AG04449 (cell line): ENCODE results near the gene CABYR.

ENCODE experiments used
- CTCF ChIA-PET: fragments of 350-600 bp; formaldehyde crosslinking; extraction: SDS; loops from one replicate; lab custom pipeline; 2021; ENCODE audit warnings: antibody characterized with exemption; lab: Yijun Ruan, JAX
- POLR2A ChIA-PET: fragments of 400-600, 350-600 bp; formaldehyde crosslinking; extraction: SDS; loops from one replicate; lab custom pipeline; 2020; ENCODE audit warnings: antibody characterized with exemption, inconsistent platforms; lab: Yijun Ruan, JAX
- DNase-seq: peaks from one replicate; pipeline ENCODE4 v3.0.0-alpha.2; 2010; ENCODE audit warnings: low read depth, low spot score
- H3K4me3 ChIP-seq: 2 replicates; pipeline ENCODE4 v1.5.1; 2011; ENCODE audit warnings: low read depth, mild to moderate bottlenecking, control low read depth, low read length
- CTCF ChIP-seq: IDR thresholded peaks from one replicate; pipeline ENCODE4 v1.5.1; 2011; ENCODE audit warnings: mild to moderate bottlenecking, moderate library complexity, low read length, control low read depth, inconsistent platforms; ENCODE audit not compliant: insufficient read depth; ENCODE audit errors: missing control alignments

The CABYR gene

DNA sequence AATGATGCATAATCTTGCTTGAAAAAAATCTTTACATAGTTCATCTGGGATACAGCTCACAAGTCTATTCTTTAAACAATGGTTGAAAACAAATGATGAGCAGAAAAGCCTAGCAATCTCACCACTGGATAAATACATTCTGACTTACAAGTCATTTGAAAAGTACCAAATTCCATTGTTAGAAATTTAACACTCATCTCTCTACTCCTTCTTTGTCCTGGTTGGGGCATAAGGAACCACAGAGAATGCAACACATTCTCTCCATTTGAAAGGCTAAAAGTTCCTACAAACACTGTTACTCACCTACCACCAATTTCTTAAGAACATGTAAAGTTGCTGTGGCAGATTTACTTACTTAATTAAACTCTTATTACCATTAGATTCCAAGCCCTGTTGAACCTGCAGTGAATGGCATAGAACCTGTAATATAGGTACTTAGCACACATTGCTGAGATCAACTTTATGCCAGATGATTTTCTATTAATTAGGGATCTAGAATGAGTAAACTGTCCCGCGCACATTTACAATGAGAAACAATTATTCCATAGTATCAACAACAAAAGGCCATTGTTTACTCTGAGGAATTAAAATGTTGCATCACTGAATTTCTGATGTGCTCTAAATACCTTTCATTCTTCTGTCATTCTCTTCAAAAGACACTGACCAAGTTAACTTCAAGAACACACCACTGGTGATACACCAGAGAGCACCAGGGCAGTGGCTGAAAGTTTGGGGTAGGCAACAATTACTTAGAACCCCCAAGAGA is 69.6 kb downstream of the CABYR start:
- ChIA-PET POLR2A (no interaction called here), CTCF (interaction anchor here (0.7 to 1.2 kb wide), 2 partner anchors 8 to 32 kb away, joined by 3 to 4 read pairs; no protein-coding TSS in a partner anchor)
- H3K4me3 ChIP-seq, result no peak overlapping the region
- no peak for DNase-seq
- TF ChIP-seq CTCF, result no peak

DNA sequence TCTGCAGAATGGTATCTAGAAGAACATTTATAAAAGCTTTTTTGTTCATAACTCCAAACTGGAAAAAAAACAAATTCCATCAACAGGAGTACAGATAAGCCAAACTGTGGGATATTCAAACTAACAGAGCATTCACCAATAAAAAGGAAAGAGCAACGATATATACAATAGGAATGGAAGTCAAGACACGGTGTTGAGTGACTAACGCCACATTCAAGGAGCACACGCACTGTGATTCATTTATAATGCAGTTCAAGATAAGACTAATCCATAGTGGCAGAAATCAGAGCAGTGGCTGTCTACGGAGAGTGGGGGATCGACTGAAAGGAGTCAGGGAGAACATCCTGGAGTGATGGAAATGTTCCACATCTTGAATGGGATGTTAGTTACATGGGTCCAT is 70.7 kb downstream of the CABYR start:
- POLR2A ChIA-PET, result no interaction called here
- CTCF ChIA-PET, result no interaction called here
- H3K4me3 ChIP-seq, result no peak overlapping the region
- no peak for TF ChIP-seq CTCF
- no peak for DNase-seq
